Common myeloid progenitor, CD34-positive (primary cell): ENCODE data around the gene SLC25A11.

Experiments used
- CTCF ChIA-PET: fragments of 350-600 bp; sonication (Branson Sonifier 250); formaldehyde crosslinking; loops from one replicate; lab custom pipeline; 2021; ENCODE audit warnings: antibody characterized with exemption; lab: Charles Lee
- POLR2A ChIA-PET: fragments of 350-600 bp; sonication (Branson Sonifier 250); formaldehyde crosslinking; loops from one replicate; lab custom pipeline; 2021; ENCODE audit warnings: antibody characterized with exemption; lab: Charles Lee
- DNase-seq, 3 donors: peaks; one replicate each; pipeline versions ENCODE4 v3.0.0 to v3.0.0-alpha.2; 2013
- H3K27ac ChIP-seq, 2 experiments: 1 replicate in 1 of 2; 2 replicates in 1 of 2; pipeline ENCODE4 v1.7.0; 2013; ENCODE audit warnings: inconsistent platforms in 2 of 2, low read length in 2 of 2, mild to moderate bottlenecking in 2 of 2, low read depth in 1 of 2, moderate library complexity in 1 of 2; ENCODE audit not compliant: severe bottlenecking in 2 of 2, insufficient read depth in 1 of 2, poor library complexity in 1 of 2
- H3K27me3 ChIP-seq, 5 experiments: replicated peaks in 2 of 5; 1 replicate in 3 of 5; 2 replicates in 2 of 5; pipeline versions ENCODE4 v1.6.1 to v1.7.0; 2013; ENCODE audit warnings: low read length in 4 of 5, mild to moderate bottlenecking in 2 of 5, moderate library complexity in 2 of 5, inconsistent platforms in 1 of 5; ENCODE audit not compliant: insufficient read depth in 5 of 5, control insufficient read depth in 4 of 5
- H3K36me3 ChIP-seq, 4 experiments: 1 replicate in 2 of 4; 2 replicates in 2 of 4; pipeline versions ENCODE4 v1.6.1 to v1.7.0; 2013; ENCODE audit warnings: low read length in 3 of 4, control low read depth in 1 of 4, mild to moderate bottlenecking in 1 of 4; ENCODE audit not compliant: control insufficient read depth in 4 of 4, insufficient read depth in 4 of 4
- H3K4me1 ChIP-seq, 4 experiments: 1 replicate in 3 of 4; 2 replicates in 1 of 4; pipeline versions ENCODE4 v1.6.1 to v1.7.1; 2013; ENCODE audit warnings: low read length in 3 of 4, mild to moderate bottlenecking in 3 of 4, control low read depth in 1 of 4, inconsistent platforms in 1 of 4, moderate library complexity in 1 of 4; ENCODE audit not compliant: control insufficient read depth in 4 of 4, insufficient read depth in 4 of 4; ENCODE audit errors: control extremely low read depth in 1 of 4
- H3K4me3 ChIP-seq, 7 experiments: 1 replicate in 4 of 7; 2 replicates in 3 of 7; pipeline versions ENCODE4 v1.5.1 to v1.7.0; 2013; ENCODE audit warnings: mild to moderate bottlenecking in 7 of 7, low read length in 6 of 7, moderate library complexity in 6 of 7, inconsistent platforms in 2 of 7, low read depth in 2 of 7, control low read depth in 1 of 7; ENCODE audit not compliant: insufficient read depth in 4 of 7, control insufficient read depth in 1 of 7; ENCODE audit errors: extremely low read depth in 1 of 7
- H3K9me3 ChIP-seq, 5 experiments: 1 replicate in 4 of 5; 2 replicates in 1 of 5; pipeline versions ENCODE4 v1.6.1 to v1.7.1; 2013; ENCODE audit warnings: low read length in 4 of 5, mild to moderate bottlenecking in 2 of 5, inconsistent platforms in 1 of 5, low read depth in 1 of 5, moderate library complexity in 1 of 5; ENCODE audit not compliant: control insufficient read depth in 4 of 5, insufficient read depth in 2 of 5; ENCODE audit errors: control extremely low read depth in 1 of 5
- WGBS: methylation state at CpG from one replicate; pipeline ENCODE4 v1.1.5; 2013; ENCODE audit not compliant: insufficient coverage; 5-methylcytosine and 5-hydroxymethylcytosine counted together

Gene SLC25A11

GRCh38 chr17:4939546-4939795 lies 375 bp downstream of the SLC25A11 start:
- CTCF ChIA-PET, result interaction anchor here (0.8 to 2.5 kb wide), 9 partner anchors 9 to 150 kb away, joined by 3 to 16 read pairs (median 4); partner anchors contain the start of genes CHRNE and PFN1
- peak in 1 of 3 donors; percentile 34 for DNase-seq
- no peaks in the 10 kb centered on the region for H3K27me3 ChIP-seq
- H3K27ac ChIP-seq, result peak overlapping the region; percentile 87 to 96
- H3K4me1 ChIP-seq, result peaks cover 14 to 89% (median 61%) of the 10 kb centered on the region in 4 experiments
- 0% methylated on average over 16 of the region's 16 CpGs for WGBS
- H3K36me3 ChIP-seq, result peaks cover 0 to 48% (median 25%) of the 10 kb centered on the region in 4 experiments
- peak overlapping the region; percentile 72 to 97 (median 94) for H3K4me3 ChIP-seq
- POLR2A ChIA-PET, result interaction anchor here (0.6 to 2.2 kb wide), 7 partner anchors 10 to 58 kb away, joined by 3 to 17 read pairs (median 6); partner anchors contain the start of genes C17orf107, INCA1, KIF1C and PFN1
- no peaks in the 10 kb centered on the region for H3K9me3 ChIP-seq

GRCh38 chr17:4938688-4939545 lies 929 bp downstream of the SLC25A11 start:
- H3K27me3 ChIP-seq, result no peaks in the 10 kb centered on the region
- no peaks in the 10 kb centered on the region for H3K9me3 ChIP-seq
- no peak for DNase-seq
- H3K4me1 ChIP-seq, result peaks cover 12 to 89% (median 61%) of the 10 kb centered on the region in 4 experiments
- CTCF ChIA-PET, result interaction anchor here (1.0 to 2.5 kb wide), 9 partner anchors 10 to 149 kb away, joined by 3 to 16 read pairs (median 4); partner anchors contain the start of genes CHRNE, PFN1 and SPAG7
- peak overlapping the region; percentile 72 to 97 (median 94) for H3K4me3 ChIP-seq
- peaks cover 0 to 44% (median 23%) of the 10 kb centered on the region in 4 experiments for H3K36me3 ChIP-seq
- POLR2A ChIA-PET, result interaction anchor here (1.5 to 2.2 kb wide), 3 partner anchors 10 to 58 kb away, joined by 6 to 17 read pairs (median 8); partner anchors contain the start of genes INCA1, KIF1C and PFN1
- peak overlapping the region; percentile 87 to 96 for H3K27ac ChIP-seq
- 78% methylated on average over 19 of the region's 19 CpGs for WGBS

GRCh38 chr17:4938069-4938491 lies 1.8 kb downstream of the SLC25A11 start:
- Histone ChIP-seq H3K9me3 (no peaks in the 10 kb centered on the region), H3K4me3 (peak overlapping the region in 1 of 7 experiments; percentile 97), H3K27ac (peak overlapping the region in 1 of 2 experiments; percentile 96), H3K27me3 (no peaks in the 10 kb centered on the region), H3K36me3 (peaks cover 0 to 40% (median 19%) of the 10 kb centered on the region in 4 experiments), H3K4me1 (peaks cover 6 to 87% (median 60%) of the 10 kb centered on the region in 4 experiments)
- no peak for DNase-seq
- POLR2A ChIA-PET, result no interaction called here
- whole genome bisulfite sequencing, result 91% methylated on average over 6 of the region's 11 CpGs
- CTCF ChIA-PET, result interaction anchor here (1.1 to 2.4 kb wide), 3 partner anchors 19 to 29 kb away, joined by 6 to 8 read pairs (median 7); partner anchors contain the start of gene SPAG7

GRCh38 chr17:4937553-4937952 lies 2.3 kb downstream of the SLC25A11 start:
- H3K27me3 ChIP-seq, result no peaks in the 10 kb centered on the region
- H3K27ac ChIP-seq, result no peak overlapping the region
- H3K36me3 ChIP-seq, result peaks cover 0 to 34% (median 14%) of the 10 kb centered on the region in 4 experiments
- DNase-seq, result no peak
- ChIA-PET CTCF (interaction anchor here (1.2 to 1.9 kb wide), 3 partner anchors 9 to 28 kb away, joined by 3 to 8 read pairs (median 8); no protein-coding TSS in a partner anchor), POLR2A (no interaction called here)
- 100% methylated on average over 15 of the region's 16 CpGs for WGBS
- no peaks in the 10 kb centered on the region for H3K9me3 ChIP-seq
- peaks cover 6 to 87% (median 60%) of the 10 kb centered on the region in 4 experiments for H3K4me1 ChIP-seq
- H3K4me3 ChIP-seq, result no peak overlapping the region

- 95% methylated on average over 3 of the region's 3 CpGs for WGBS
- ChIA-PET CTCF (interaction anchor here (1.1 to 1.9 kb wide), 4 partner anchors 10 to 27 kb away, joined by 3 to 8 read pairs (median 6); partner anchors contain the start of gene ENO3), POLR2A (no interaction called here)
- no peaks in the 10 kb centered on the region for H3K27me3 ChIP-seq
- peaks cover 0 to 28% (median 11%) of the 10 kb centered on the region in 4 experiments for H3K36me3 ChIP-seq
- H3K4me3 ChIP-seq, result no peak overlapping the region
- DNase-seq, result no peak
- no peak overlapping the region for H3K27ac ChIP-seq
- peaks cover 6 to 83% (median 57%) of the 10 kb centered on the region in 4 experiments for H3K4me1 ChIP-seq
- no peaks in the 10 kb centered on the region for H3K9me3 ChIP-seq
Measured at GRCh38 chr17:4936436-4936835, 3.4 kb downstream of the SLC25A11 start.

- DNase-seq, result no peak
- H3K4me3 ChIP-seq, result no peak overlapping the region
- POLR2A ChIA-PET, result no interaction called here
- no peak overlapping the region for H3K27ac ChIP-seq
- H3K27me3 ChIP-seq, result no peaks in the 10 kb centered on the region
- CTCF ChIA-PET, result interaction anchor here (0.9 kb wide), 1 partner anchor 34 kb away, joined by 3 read pairs; no protein-coding TSS in a partner anchor
- peaks cover 0 to 28% (median 11%) of the 10 kb centered on the region in 4 experiments for H3K36me3 ChIP-seq
- H3K9me3 ChIP-seq, result no peaks in the 10 kb centered on the region
- peaks cover 3 to 77% (median 56%) of the 10 kb centered on the region in 4 experiments for H3K4me1 ChIP-seq
Measured at GRCh38 chr17:4935650-4936049, 4.2 kb downstream of the SLC25A11 start.
